B cell (primary cell): ENCODE data around the gene SLC7A10.

Experiments
- CTCF ChIP-seq: fragments of 200-600 bp; IDR thresholded peaks from one replicate; pipeline ENCODE4 v1.8.0; 2022; ENCODE audit warnings: antibody characterized with exemption, mild to moderate bottlenecking
- EZH2 ChIP-seq: IDR thresholded peaks from 2 replicates; pipeline ENCODE4 v1.6.1; 2012; ENCODE audit warnings: borderline replicate concordance, low read depth, mild to moderate bottlenecking, moderate library complexity, low read length; ENCODE audit not compliant: insufficient read depth, poor library complexity, severe bottlenecking

- TF ChIP-seq CTCF (no peak), EZH2 (no peak)
These were observed 21.3 kb downstream of the SLC7A10 start for GRCh38 chr19:33204136-33204973.
